OCI-LY1 (cell line): ENCODE data around the gene FRMD7.

Source experiments
- H2AFZ ChIP-seq: fragments of 200-600 bp; sonication (generic), shearing (Covaris generic); 2 replicates; pipeline ENCODE4 v1.6.0; 2014; ENCODE audit warnings: antibody characterized with exemption, mild to moderate bottlenecking, low read length
- H3F3A ChIP-seq: fragments of 200-600 bp; sonication (generic), shearing (Covaris generic); 2 replicates; pipeline ENCODE4 v1.6.0; 2014; ENCODE audit warnings: mild to moderate bottlenecking, antibody characterized with exemption, low read length, moderate library complexity; ENCODE audit not compliant: insufficient read depth
- H3K27ac ChIP-seq: fragments of 200-600 bp; sonication (generic); 2 replicates; pipeline ENCODE4 v1.5.1; 2014; ENCODE audit warnings: low read length, mixed run types, mild to moderate bottlenecking, low read depth; ENCODE audit not compliant: poor library complexity, severe bottlenecking
- H3K27me3 ChIP-seq: fragments of 200-600 bp; sonication (generic); 2 replicates; pipeline ENCODE4 v1.6.0; 2014; ENCODE audit warnings: antibody characterized with exemption, mild to moderate bottlenecking, low read length, moderate library complexity; ENCODE audit not compliant: insufficient read depth
- H3K36me3 ChIP-seq: fragments of 200-600 bp; sonication (generic); 2 replicates; pipeline ENCODE4 v1.6.1; 2014; ENCODE audit warnings: mild to moderate bottlenecking, antibody characterized with exemption, low read length, moderate library complexity, mixed read lengths; ENCODE audit not compliant: insufficient read depth
- H3K4me1 ChIP-seq: fragments of 200-600 bp; sonication (generic); 2 replicates; pipeline ENCODE4 v1.5.1; 2014; ENCODE audit warnings: mild to moderate bottlenecking, low read length, moderate library complexity; ENCODE audit not compliant: insufficient read depth, severe bottlenecking
- H3K4me2 ChIP-seq: fragments of 200-600 bp; sonication (generic), shearing (Covaris generic); 2 replicates; pipeline ENCODE4 v1.6.1; 2014; ENCODE audit warnings: low read length
- H3K4me3 ChIP-seq: fragments of 200-600 bp; sonication (generic); 2 replicates; pipeline ENCODE4 v1.5.1; 2014; ENCODE audit warnings: low read length, low read depth, mild to moderate bottlenecking, mixed read lengths; ENCODE audit not compliant: poor library complexity, severe bottlenecking
- H3K79me2 ChIP-seq: fragments of 200-600 bp; shearing (Covaris generic); 2 replicates; pipeline ENCODE4 v1.6.1; 2016; ENCODE audit warnings: mixed run types, low read length, mixed read lengths; ENCODE audit not compliant: insufficient read depth
- H3K9ac ChIP-seq: fragments of 200-600 bp; sonication (generic), shearing (Covaris generic); 2 replicates; pipeline ENCODE4 v1.6.1; 2014; ENCODE audit warnings: mild to moderate bottlenecking, low read length, mixed read lengths
- H3K9me2 ChIP-seq: fragments of 200-600 bp; sonication (generic), shearing (Covaris generic); 2 replicates; pipeline ENCODE4 v1.6.1; 2014; ENCODE audit warnings: low read depth, mild to moderate bottlenecking, low read length, mixed read lengths
- H3K9me3 ChIP-seq: fragments of 200-600 bp; shearing (Covaris generic); 2 replicates; pipeline ENCODE4 v1.6.1; 2014; ENCODE audit warnings: low read length, mixed read lengths
- H4K20me1 ChIP-seq: fragments of 200-600 bp; sonication (generic), shearing (Covaris generic); 2 replicates; pipeline ENCODE4 v1.6.0; 2016; ENCODE audit warnings: mild to moderate bottlenecking, low read length; ENCODE audit not compliant: insufficient read depth
- CTCF ChIP-seq: fragments of 200-600 bp; sonication (generic), shearing (Covaris generic); IDR thresholded peaks from 2 replicates; pipeline ENCODE4 v1.5.1; 2017; ENCODE audit warnings: mild to moderate bottlenecking, antibody characterized with exemption, low read length, moderate library complexity, mixed read lengths
- EZH2 ChIP-seq: fragments of 200-600 bp; sonication (generic), shearing (Covaris generic); IDR thresholded peaks from 2 replicates; pipeline ENCODE4 v1.8.0; 2017; ENCODE audit warnings: borderline replicate concordance, mixed run types, mild to moderate bottlenecking, antibody characterized with exemption, low read length, moderate library complexity, mixed read lengths

The FRMD7 gene

GRCh38 chrX:132093239-132093860 is 34.5 kb downstream of the FRMD7 start:
- Histone ChIP-seq H3K27me3 (no peaks in the 10 kb centered on the region), H3K4me2 (no peak overlapping the region), H3K79me2 (no peaks in the 10 kb centered on the region), H3K4me3 (no peak overlapping the region), H3K9me3 (no peaks in the 10 kb centered on the region), H2AFZ (no peak overlapping the region), H3K4me1 (no peaks in the 10 kb centered on the region), H3K27ac (no peak overlapping the region), H3K36me3 (no peaks in the 10 kb centered on the region), H3K9me2 (no peaks in the 10 kb centered on the region), H4K20me1 (no peaks in the 10 kb centered on the region), H3K9ac (no peak overlapping the region), H3F3A (no peaks in the 10 kb centered on the region)
- TF ChIP-seq EZH2 (no peak), CTCF (no peak)

GRCh38 chrX:132092439-132093065 is 35.3 kb downstream of the FRMD7 start:
- Histone ChIP-seq H3K9me3 (no peaks in the 10 kb centered on the region), H3K4me3 (no peak overlapping the region), H4K20me1 (no peaks in the 10 kb centered on the region), H3K4me1 (no peaks in the 10 kb centered on the region), H3F3A (no peaks in the 10 kb centered on the region), H3K27me3 (no peaks in the 10 kb centered on the region), H3K36me3 (no peaks in the 10 kb centered on the region), H3K9me2 (no peaks in the 10 kb centered on the region), H3K4me2 (no peak overlapping the region), H2AFZ (no peak overlapping the region), H3K9ac (no peak overlapping the region), H3K79me2 (no peaks in the 10 kb centered on the region), H3K27ac (no peak overlapping the region)
- TF ChIP-seq CTCF (peak; percentile 61), EZH2 (no peak)

- no peak for TF ChIP-seq EZH2
- no peak for TF ChIP-seq CTCF
- Histone ChIP-seq H3F3A (no peaks in the 10 kb centered on the region), H3K9me2 (no peaks in the 10 kb centered on the region), H3K4me2 (no peak overlapping the region), H2AFZ (no peak overlapping the region), H3K79me2 (no peaks in the 10 kb centered on the region), H3K36me3 (no peaks in the 10 kb centered on the region), H4K20me1 (no peaks in the 10 kb centered on the region), H3K9ac (no peak overlapping the region), H3K9me3 (no peaks in the 10 kb centered on the region), H3K4me1 (no peaks in the 10 kb centered on the region), H3K4me3 (no peak overlapping the region), H3K27ac (no peak overlapping the region), H3K27me3 (no peaks in the 10 kb centered on the region)
Observed at GRCh38 chrX:132090403-132091159, 37.2 kb downstream of the FRMD7 start.
